Brain microvascular endothelial cell (primary cell): Measurements from ENCODE around the gene MEF2A.

Experiments used
- DNase-seq: peaks from one replicate; pipeline ENCODE4 v3.0.0-alpha.2; 2020
- H3K27ac ChIP-seq: fragments of 250-450 bp; sonication (Bioruptor Pico); 2 replicates; pipeline ENCODE4 v1.5.1; 2020; ENCODE audit warnings: mild to moderate bottlenecking, moderate library complexity
- H3K27me3 ChIP-seq: fragments of 250-450 bp; sonication (Bioruptor Pico); replicated peaks from 2 replicates; pipeline ENCODE4 v1.5.1; 2020; ENCODE audit warnings: mild to moderate bottlenecking
- H3K36me3 ChIP-seq: fragments of 250-450 bp; sonication (Bioruptor Pico); replicated peaks from 2 replicates; pipeline ENCODE4 v1.5.1; 2020; ENCODE audit warnings: mild to moderate bottlenecking
- H3K4me3 ChIP-seq: 2 replicates; pipeline ENCODE4 v1.5.1; 2011; ENCODE audit warnings: low read depth, mild to moderate bottlenecking, control low read depth, low read length, moderate library complexity
- in situ Hi-C: cut with HindIII; loops from 2 replicates; pipeline ENCODE4 v1.10.0; 2017; ENCODE audit warnings: low sequenced_read_pairs, low pct_ligation_motif_present
- TF ChIP-seq, protein P1 (sequence below): IDR thresholded peaks from 2 replicates; pipeline ENCODE4 v1.5.1; 2011; ENCODE audit warnings: low read depth, mild to moderate bottlenecking, moderate library complexity, low read length, control low read depth, inconsistent platforms; ENCODE audit errors: missing control alignments

Gene MEF2A

GRCh38 chr15:99729327-99729726, 163.5 kb downstream of the MEF2A start:
- TF ChIP-seq, protein P1, sequence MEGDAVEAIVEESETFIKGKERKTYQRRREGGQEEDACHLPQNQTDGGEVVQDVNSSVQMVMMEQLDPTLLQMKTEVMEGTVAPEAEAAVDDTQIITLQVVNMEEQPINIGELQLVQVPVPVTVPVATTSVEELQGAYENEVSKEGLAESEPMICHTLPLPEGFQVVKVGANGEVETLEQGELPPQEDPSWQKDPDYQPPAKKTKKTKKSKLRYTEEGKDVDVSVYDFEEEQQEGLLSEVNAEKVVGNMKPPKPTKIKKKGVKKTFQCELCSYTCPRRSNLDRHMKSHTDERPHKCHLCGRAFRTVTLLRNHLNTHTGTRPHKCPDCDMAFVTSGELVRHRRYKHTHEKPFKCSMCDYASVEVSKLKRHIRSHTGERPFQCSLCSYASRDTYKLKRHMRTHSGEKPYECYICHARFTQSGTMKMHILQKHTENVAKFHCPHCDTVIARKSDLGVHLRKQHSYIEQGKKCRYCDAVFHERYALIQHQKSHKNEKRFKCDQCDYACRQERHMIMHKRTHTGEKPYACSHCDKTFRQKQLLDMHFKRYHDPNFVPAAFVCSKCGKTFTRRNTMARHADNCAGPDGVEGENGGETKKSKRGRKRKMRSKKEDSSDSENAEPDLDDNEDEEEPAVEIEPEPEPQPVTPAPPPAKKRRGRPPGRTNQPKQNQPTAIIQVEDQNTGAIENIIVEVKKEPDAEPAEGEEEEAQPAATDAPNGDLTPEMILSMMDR: no peak
- in situ Hi-C loops: no loop called here
- no peak overlapping the region for H3K4me3 ChIP-seq
- no peak for DNase-seq
- H3K27ac ChIP-seq: no peak overlapping the region
- H3K36me3 ChIP-seq: no peaks in the 10 kb centered on the region
- H3K27me3 ChIP-seq: no peaks in the 10 kb centered on the region

GRCh38 chr15:99729920-99730319, 164.1 kb downstream of the MEF2A start:
- in situ Hi-C loops: no loop called here
- no peak overlapping the region for H3K4me3 ChIP-seq
- H3K36me3 ChIP-seq: no peaks in the 10 kb centered on the region
- TF ChIP-seq, protein P1: peak; percentile 75
- DNase-seq: peak; percentile 28
- H3K27me3 ChIP-seq: no peaks in the 10 kb centered on the region
- H3K27ac ChIP-seq: no peak overlapping the region

DNA sequence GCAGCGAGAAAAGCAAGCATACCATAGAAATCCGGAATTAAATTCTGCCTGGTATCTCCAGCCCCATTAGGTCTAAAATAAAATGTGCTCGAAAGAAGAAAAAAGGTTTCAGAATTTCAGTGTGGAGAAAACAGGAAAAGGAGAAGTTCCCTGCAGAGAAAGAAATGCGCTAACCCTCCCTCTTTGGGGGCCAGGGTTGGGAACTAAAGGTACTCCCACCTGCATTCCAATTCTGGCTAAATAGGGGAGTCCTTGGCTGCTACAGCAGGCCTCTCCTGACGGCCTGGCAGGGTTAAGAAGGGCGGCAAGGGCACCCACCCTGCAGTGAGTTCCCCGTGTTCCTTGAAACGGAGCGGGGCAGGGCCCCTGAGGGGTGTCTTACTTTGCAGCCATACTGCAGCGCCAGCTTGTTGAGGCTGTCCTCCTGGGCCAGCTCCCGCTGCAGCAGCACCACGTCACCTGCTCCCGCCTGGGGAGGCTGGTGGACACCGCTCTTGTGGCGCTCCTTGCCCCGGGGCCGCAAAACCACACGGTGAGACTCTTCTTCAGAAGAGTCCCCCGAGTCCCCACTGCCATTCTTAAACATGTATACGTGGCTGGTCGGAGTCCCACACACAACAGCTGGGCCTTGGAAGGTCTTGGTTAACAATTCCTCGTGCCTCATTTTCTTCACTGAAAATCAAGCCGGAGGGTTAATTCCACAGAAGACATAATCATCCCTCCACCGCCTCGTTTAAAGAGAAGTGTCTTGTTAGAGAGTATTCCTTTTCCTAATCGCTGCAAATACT, 165.7 kb downstream of the MEF2A start:
- Histone ChIP-seq H3K4me3 (peak overlapping the region; percentile 78), H3K27ac (no peak overlapping the region), H3K27me3 (no peaks in the 10 kb centered on the region), H3K36me3 (no peaks in the 10 kb centered on the region)
- DNase-seq: no peak
- in situ Hi-C loops: no loop called here
- TF ChIP-seq, protein P1: no peak

- no peak for DNase-seq
- no peak overlapping the region for H3K27ac ChIP-seq
Measured at GRCh38 chr15:99732124-99732750, 166.5 kb downstream of the MEF2A start.

GRCh38 chr15:99732751-99733267, 167.0 kb downstream of the MEF2A start:
- in situ Hi-C loops: no loop called here
- Histone ChIP-seq H3K27me3 (no peaks in the 10 kb centered on the region), H3K4me3 (peak overlapping the region; percentile 78), H3K36me3 (no peaks in the 10 kb centered on the region), H3K27ac (peak overlapping the region; percentile 40)
- DNase-seq: no peak
- TF ChIP-seq, protein P1: no peak

More at GRCh38 chr15:99732124-99732750, 166.5 kb downstream of the MEF2A start:
- Histone ChIP-seq H3K27me3 (no peaks in the 10 kb centered on the region), H3K4me3 (peak overlapping the region; percentile 78), H3K36me3 (no peaks in the 10 kb centered on the region)
- TF ChIP-seq, protein P1: no peak
- in situ Hi-C loops: no loop called here
